SKM-1 treated with dmso at 0.1 percent for 144 hours (cell line): Measurements from ENCODE around the gene CCNL1.
"Not testable (repeated sequence)": the region's sequence is repeated elsewhere in the genome, so short reads cannot be mapped to it uniquely, and the experiment has no call there.

Experiments
- DNase-seq: peaks from one replicate; lab custom pipeline; 2025; ENCODE audit not compliant: unreplicated experiment; lab: John Stamatoyannopoulos, UW

The CCNL1 gene

GRCh38 chr3:157107037-157107436, 52.9 kb downstream of the CCNL1 start:
- DNase-seq: no peak

- no peak for DNase-seq
Observed at GRCh38 chr3:157104928-157105652, 54.9 kb downstream of the CCNL1 start.

DNA sequence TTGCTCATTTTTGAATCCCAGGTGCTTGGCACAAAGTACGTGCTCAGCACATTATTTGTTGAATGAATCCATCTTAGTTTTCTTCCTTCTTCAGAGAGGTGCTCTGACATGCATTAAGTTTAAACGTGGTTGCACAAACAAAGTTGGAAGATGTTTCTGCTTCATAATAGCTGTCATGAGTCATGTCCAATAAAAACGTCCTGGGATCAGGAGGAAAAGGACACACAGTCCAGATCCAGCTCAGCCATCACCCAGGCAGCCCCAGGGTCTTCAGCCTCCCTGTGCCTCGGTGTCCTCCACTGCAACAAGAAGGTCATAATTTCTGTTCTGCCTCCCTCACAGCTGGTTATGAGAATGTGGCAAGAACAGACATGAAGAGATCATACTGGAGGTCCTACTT, 55.4 kb downstream of the CCNL1 start:
- DNase-seq: no peak

DNA sequence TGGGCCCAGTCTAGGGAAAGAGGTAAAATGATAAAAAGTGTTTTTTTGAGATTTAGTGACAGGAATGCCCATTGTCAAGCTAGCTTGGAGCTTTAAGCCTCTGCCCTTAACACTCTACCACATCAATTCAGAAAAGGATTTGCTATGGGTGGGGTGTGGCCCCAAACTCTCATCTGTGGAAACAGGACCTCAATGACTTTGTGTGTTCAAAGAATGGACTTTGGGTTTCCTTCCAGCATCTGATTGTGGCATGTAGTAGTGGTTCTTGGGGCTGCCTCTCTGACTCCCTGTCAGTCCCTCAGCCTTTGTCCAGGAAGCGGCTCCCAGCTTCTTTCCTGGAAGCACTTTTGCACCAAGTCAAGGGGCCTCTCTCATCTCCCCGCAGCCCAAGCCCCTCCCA, 56.1 kb downstream of the CCNL1 start:
- DNase-seq: no peak

DNA sequence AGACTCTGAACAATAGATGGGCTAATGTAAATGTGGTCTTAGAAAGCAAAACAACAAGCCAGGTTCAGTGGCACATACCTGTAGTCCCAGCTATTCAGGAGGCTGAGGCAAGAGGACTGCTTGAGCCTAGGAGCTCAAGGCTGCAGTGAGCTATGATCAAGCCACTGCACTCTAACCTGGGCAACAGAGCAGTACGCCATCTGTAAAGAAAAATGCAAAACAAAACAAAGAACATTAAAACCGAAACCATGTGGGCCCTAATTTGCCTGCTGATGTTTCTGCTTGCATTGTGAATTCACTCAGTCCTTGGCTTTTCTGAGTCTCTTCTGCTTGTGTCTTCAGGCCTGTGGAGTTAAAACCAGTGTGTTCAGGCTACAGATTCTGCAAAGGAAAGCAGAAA, 56.7 kb downstream of the CCNL1 start:
- DNase-seq: no peak

DNA sequence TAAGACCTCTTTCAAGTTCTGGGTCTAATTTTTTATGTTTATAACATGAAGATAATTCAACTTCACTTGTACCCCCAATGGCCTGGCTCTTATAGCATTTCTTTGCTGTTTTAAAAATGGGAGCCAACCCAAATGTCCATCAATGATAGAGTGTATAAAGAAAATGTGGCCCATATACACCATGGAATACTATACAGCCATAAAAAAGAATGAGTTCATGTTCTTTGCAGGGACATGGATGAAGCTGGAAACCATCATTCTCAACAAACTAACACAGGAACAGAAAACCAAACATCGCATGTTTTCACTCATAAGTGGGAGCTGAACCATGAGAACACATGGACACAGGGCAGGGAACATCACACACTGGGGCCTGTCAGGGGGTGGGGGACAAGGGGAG, 57.4 kb downstream of the CCNL1 start:
- DNase-seq: not testable (repeated sequence)

- DNase-seq: no peak
Observed at GRCh38 chr3:157102098-157102497, 57.8 kb downstream of the CCNL1 start.

DNA sequence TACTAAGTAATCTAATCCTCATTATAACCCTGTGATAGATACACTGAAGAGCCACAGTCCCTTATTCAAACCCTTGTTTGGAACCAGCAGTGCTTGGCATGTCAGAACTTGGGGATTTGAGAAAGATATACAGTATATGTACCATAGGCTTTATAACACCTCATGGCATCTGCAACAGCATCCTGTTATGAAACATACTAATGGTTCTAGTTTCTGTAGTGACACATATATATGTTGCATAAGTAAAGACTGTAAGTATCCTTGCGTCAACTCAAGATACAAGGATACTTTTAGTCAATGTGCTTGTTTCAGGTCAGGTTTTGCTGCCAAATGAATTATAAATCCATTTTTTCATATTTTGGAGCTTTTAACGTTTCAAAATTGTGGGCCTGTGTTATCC, 58.5 kb downstream of the CCNL1 start:
- DNase-seq: no peak

DNA sequence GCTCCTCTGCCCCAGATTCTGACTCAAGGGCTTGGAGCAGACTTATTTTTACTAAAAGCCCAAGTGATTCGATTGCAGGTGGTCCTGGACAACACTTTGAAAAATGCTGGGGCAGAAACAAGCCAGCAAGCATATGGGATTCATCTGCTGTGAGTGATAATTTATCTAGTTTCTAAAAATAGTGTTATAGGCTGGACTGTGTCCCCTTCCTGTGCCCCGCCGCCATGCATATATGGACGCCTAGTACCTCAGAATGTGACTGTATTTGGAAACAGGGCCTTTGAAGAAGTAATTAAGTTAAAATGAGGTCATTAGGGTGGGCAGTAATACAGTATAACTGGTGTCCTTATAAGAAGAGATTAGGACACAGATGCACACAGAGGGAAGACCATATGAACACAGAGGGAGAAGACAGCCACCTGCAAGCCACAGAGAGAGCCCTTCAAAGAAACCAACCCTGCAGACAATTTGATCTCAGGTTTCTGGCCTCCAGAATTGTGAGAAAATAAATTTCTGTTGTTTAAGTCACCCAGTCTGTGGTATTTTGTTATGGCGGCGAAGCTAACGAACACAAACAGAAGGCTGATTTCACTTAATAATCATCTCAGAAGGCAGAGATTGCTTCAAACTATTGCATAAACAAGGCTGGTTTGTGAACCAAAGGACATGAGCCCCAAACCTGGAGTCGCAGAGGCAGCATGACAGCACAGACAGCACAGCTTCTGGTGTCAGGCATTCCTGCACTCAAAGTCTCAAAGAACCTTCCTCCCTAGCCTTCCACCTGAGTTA, 59.1 kb downstream of the CCNL1 start:
- no peak for DNase-seq

- no peak for DNase-seq
Observed at GRCh38 chr3:157100096-157100477, 59.9 kb downstream of the CCNL1 start.

DNA sequence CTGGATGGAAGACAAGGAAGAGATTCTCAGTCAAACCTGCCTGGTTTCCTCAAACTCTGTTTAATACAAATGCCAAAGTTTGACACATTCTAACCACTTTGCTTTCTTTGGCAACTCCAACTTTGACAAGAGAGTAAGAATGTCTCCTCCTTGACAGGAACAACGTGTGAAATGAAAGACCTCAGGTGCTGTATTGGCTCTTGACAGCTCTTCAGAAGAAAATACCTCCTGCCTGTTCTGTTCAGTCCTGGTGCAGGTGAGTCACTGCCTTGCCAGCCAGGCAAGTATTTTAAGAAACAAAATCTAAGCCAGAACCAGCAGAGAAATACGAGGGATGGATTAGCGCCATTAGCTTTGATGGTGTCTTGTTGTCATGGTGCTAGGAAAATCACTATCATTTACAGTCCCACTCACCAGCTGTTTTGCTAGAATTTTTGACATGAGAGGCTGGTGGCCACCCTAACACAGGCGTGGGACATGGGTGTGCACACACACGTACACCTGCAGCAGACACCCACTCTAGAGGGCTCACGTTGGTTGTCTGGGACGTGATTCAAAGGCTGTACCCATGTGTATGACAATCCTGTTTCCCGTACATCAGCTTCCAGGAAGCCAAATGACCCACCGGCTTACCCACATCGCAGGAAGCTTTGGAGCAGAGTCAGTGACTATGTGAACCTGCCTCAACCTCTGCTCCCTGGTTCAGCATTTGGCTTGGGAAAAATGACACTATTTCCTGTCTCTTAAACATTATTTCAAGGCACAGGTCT, 60.4 kb downstream of the CCNL1 start:
- no peak for DNase-seq

- DNase-seq: no peak
Observed at GRCh38 chr3:157098823-157099185, 61.1 kb downstream of the CCNL1 start.

DNA sequence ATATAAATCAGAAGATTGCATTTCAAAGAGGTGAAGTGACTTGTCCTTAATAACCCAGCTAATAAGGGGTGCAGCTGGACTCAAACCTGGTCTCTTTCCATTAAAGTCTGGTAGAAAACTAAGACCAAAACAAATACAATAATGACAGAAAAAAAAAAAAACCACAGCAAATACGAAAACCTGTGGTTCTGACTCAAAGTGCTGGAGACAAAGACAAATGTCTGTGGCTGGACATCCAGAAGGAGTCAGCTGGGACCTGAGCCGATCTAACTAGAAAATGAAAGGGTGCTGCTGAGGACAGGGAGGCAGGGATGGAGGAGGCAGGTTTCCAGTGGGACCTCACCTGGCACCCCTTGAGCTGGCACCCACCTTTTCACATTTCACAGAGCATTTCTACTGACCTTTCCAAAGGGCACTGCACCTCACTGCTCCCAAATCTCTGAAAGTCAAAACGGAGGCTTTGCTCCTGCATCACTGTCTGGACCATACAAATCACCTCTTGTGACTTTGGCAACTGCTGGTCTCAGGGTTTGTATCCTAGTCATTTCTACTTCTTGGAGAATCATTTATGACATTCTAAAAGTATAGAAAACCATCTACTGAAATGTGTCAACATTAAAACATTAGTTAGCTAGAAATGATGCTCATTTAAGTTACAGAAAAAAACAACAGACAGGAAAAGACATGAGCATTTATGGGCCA, 61.7 kb downstream of the CCNL1 start:
- DNase-seq: no peak
